GM12878 (cell line): ENCODE data around the gene ATP7B. TPM values are rescaled to one million over a fixed set of nuclear protein-coding genes. Genes with fewer than 3 reads are reported as not detected.

ENCODE experiments used
- ATAC-seq: fragments of 200-7000 bp; cut with Tn5 transposase; 3 replicates; pipeline ENCODE4 v1.9.1; 2020; ENCODE audit warnings: mild to moderate bottlenecking, moderate library complexity
- BruUV-seq: library from RNA; stranded (reverse); fragments of 400-500 nt; replicated peaks from 2 replicates; lab custom pipeline; 2021; lab: Mats Ljungman, UMichigan
- CTCF ChIA-PET: fragments of 300-600 bp; sonication (Branson Sonifier 250); formaldehyde crosslinking; extraction: SDS; loops from one replicate; lab custom pipeline; 2021; ENCODE audit warnings: inconsistent platforms; lab: Yijun Ruan, JAX
- POLR2A ChIA-PET: fragments of 350-600 bp; formaldehyde crosslinking; extraction: SDS; loops from one replicate; lab custom pipeline; 2021; ENCODE audit warnings: inconsistent platforms; lab: Charles Lee
- RAD21 ChIA-PET: fragments of 300-600 bp; sonication (Branson Sonifier 250); formaldehyde crosslinking; loops from one replicate; lab custom pipeline; 2023; ENCODE audit warnings: antibody characterized with exemption; ENCODE audit not compliant: unreplicated experiment; lab: Charles Lee
- SMC1A ChIA-PET: fragments of 300-600 bp; sonication (Branson Sonifier 250); formaldehyde crosslinking; loops from one replicate; lab custom pipeline; 2023; ENCODE audit not compliant: unreplicated experiment, uncharacterized antibody; lab: Charles Lee
- DNase-seq: peaks from one replicate; pipeline ENCODE4 v3.0.0-alpha.2; 2011; ENCODE audit warnings: low read depth, low spot score
- FAIRE-seq: peaks from 3 replicates; lab custom pipeline; 2011; peaks lifted over from hg19 to GRCh38; lab: Jason Lieb, UNC
- H2AFZ ChIP-seq: 2 replicates; pipeline ENCODE4 v1.6.0; 2011; ENCODE audit warnings: low read depth, low read length, control low read depth; ENCODE audit not compliant: control insufficient read depth
- H3K27ac ChIP-seq: 2 replicates; pipeline ENCODE4 v1.5.1; 2011; ENCODE audit warnings: control low read depth; ENCODE audit not compliant: control insufficient read depth, insufficient read depth
- H3K27me3 ChIP-seq, 2 experiments: replicated peaks in 1 of 2; 2 replicates each; pipeline versions ENCODE4 v1.6.0 to v1.6.1; 2011; ENCODE audit warnings: low read length in 1 of 2; ENCODE audit not compliant: control insufficient read depth in 2 of 2, insufficient read depth in 2 of 2
- H3K36me3 ChIP-seq, 2 experiments: 2 replicates each; pipeline ENCODE4 v1.5.1; 2011; ENCODE audit warnings: low read length in 1 of 2; ENCODE audit not compliant: control insufficient read depth in 2 of 2, insufficient read depth in 2 of 2
- H3K4me1 ChIP-seq: 2 replicates; pipeline ENCODE4 v1.6.1; 2011; ENCODE audit warnings: mild to moderate bottlenecking, low read length, moderate library complexity, mixed read lengths; ENCODE audit not compliant: control insufficient read depth, insufficient read depth
- H3K4me2 ChIP-seq: 2 replicates; pipeline ENCODE4 v1.6.0; 2011; ENCODE audit warnings: control low read depth; ENCODE audit not compliant: control insufficient read depth, insufficient read depth
- H3K4me3 ChIP-seq: fragments of 200-600 bp; sonication (generic); 2 replicates; pipeline ENCODE4 v1.5.1; 2016
- H3K79me2 ChIP-seq: 2 replicates; pipeline ENCODE4 v1.6.0; 2011; ENCODE audit warnings: low read length; ENCODE audit not compliant: control insufficient read depth, insufficient read depth
- H3K9ac ChIP-seq: 2 replicates; pipeline ENCODE4 v1.8.0; 2011; ENCODE audit warnings: low read length, control low read depth, mixed read lengths; ENCODE audit not compliant: control insufficient read depth, insufficient read depth
- H3K9me3 ChIP-seq: replicated peaks from 3 replicates; pipeline ENCODE4 v1.5.1; 2011; ENCODE audit warnings: mild to moderate bottlenecking, low read length; ENCODE audit not compliant: control insufficient read depth, insufficient read depth
- H4K20me1 ChIP-seq: 2 replicates; pipeline ENCODE4 v1.6.0; 2011; ENCODE audit not compliant: control insufficient read depth, insufficient read depth
- CHD4 ChIP-seq: fragments of 200-600 bp; sonication (generic); IDR thresholded peaks from 2 replicates; pipeline ENCODE4 v1.6.1; 2016; ENCODE audit warnings: mild to moderate bottlenecking
- EED ChIP-seq: sonication (generic); IDR thresholded peaks from 2 replicates; pipeline ENCODE4 v1.6.1; 2016; ENCODE audit warnings: antibody characterized with exemption, low read depth
- MYB ChIP-seq: fragments of 150-350 bp; IDR thresholded peaks from 2 replicates; pipeline ENCODE4 v1.6.1; 2014; ENCODE audit warnings: mild to moderate bottlenecking, low read depth, low read length, borderline replicate concordance
- NFIC ChIP-seq: IDR thresholded peaks from 2 replicates; pipeline ENCODE4 v1.6.1; 2012; ENCODE audit warnings: low read depth, mild to moderate bottlenecking, inconsistent platforms, low read length, moderate library complexity
- NFXL1 ChIP-seq: fragments of 450-650 bp; IDR thresholded peaks from 2 replicates; pipeline ENCODE4 v1.6.1; 2017; ENCODE audit warnings: antibody characterized with exemption, mild to moderate bottlenecking, borderline replicate concordance
- NR2C2 ChIP-seq: IDR thresholded peaks from 2 replicates; pipeline ENCODE4 v1.6.1; 2011; ENCODE audit warnings: borderline replicate concordance, low read depth; ENCODE audit not compliant: control insufficient read depth, insufficient read length
- PML ChIP-seq: IDR thresholded peaks from 2 replicates; pipeline ENCODE4 v1.6.1; 2012; ENCODE audit warnings: low read length, inconsistent platforms
- SMAD1 ChIP-seq: fragments of 450-650 bp; IDR thresholded peaks from 2 replicates; pipeline ENCODE4 v1.6.1; 2018; ENCODE audit warnings: mild to moderate bottlenecking, low read depth; ENCODE audit not compliant: partially characterized antibody
- SMARCA5 ChIP-seq: fragments of 450-650 bp; IDR thresholded peaks from 2 replicates; pipeline ENCODE4 v1.6.1; 2017; ENCODE audit warnings: mild to moderate bottlenecking
- SREBF2 ChIP-seq: IDR thresholded peaks from 2 replicates; pipeline ENCODE4 v1.6.1; 2012; ENCODE audit warnings: mild to moderate bottlenecking, low read length
- TBL1XR1 ChIP-seq: IDR thresholded peaks from 2 replicates; pipeline ENCODE4 v1.6.1; 2012; ENCODE audit warnings: low read depth, low read length, improper control_type of control experiment
- ZBED1 ChIP-seq: IDR thresholded peaks from 2 replicates; pipeline ENCODE4 v1.6.1; 2016; ENCODE audit warnings: borderline replicate concordance
- ZNF207 ChIP-seq: fragments of 450-650 bp; IDR thresholded peaks from 2 replicates; pipeline ENCODE4 v1.6.1; 2014; ENCODE audit warnings: antibody characterized with exemption, mild to moderate bottlenecking, borderline replicate concordance
- ZNF592 ChIP-seq: fragments of 450-650 bp; IDR thresholded peaks from 2 replicates; pipeline ENCODE4 v1.6.1; 2017; ENCODE audit warnings: mild to moderate bottlenecking, moderate library complexity
- WGBS: methylation state at CpG from one replicate; pipeline ENCODE4 v1.1.6; 2016; ENCODE audit warnings: low lambda C conversion rate; ENCODE audit not compliant: insufficient replicate concordance, insufficient coverage; ENCODE audit errors: missing lambda C conversion rate; 5-methylcytosine and 5-hydroxymethylcytosine counted together
- in situ Hi-C: fragments of 300-500 bp; cut with MboI; formaldehyde crosslinking; loops from 9 replicates; pipeline ENCODE4 v1.14.3; 2018; ENCODE audit warnings: mixed read lengths
- intact Hi-C: fragments of 100-400 bp; cut with micrococcal nuclease; formaldehyde crosslinking; loops from one replicate; pipeline ENCODE4 v1.14.2; 2022; ENCODE audit not compliant: unreplicated experiment
- polyA plus RNA-seq, 11 experiments: library from polyadenylated mRNA; depleted of rRNA in 4 of 11; unstranded in 6 of 11; stranded (reverse) in 5 of 11; fragments of >200 nt; fragmentation: Nextera tagmentation in 4 of 11; fragmentation: Illumina TruSeq in 1 of 11; extraction: Ambion mirVana in 4 of 11; extraction: Trizol in 1 of 11; gene quantifications; 1 replicate in 1 of 11; 2 replicates in 10 of 11; pipeline versions ENCODE4 v1.2.1 to v1.2.3, GENCODE V29; 2011 to 2016; ENCODE audit warnings: inconsistent platforms in 2 of 11, missing spikeins in 2 of 11, low read depth in 1 of 11
- total RNA-seq, 4 experiments: library from RNA; depleted of rRNA in 3 of 4; stranded (reverse); fragments of >200 nt in 3 of 4; fragmentation: Illumina TruSeq in 1 of 4; extraction: Trizol in 1 of 4; gene quantifications; 2 replicates each; pipeline versions ENCODE4 v1.2.1 to v1.2.3, GENCODE V29; 2013 to 2021
- TF ChIP-seq, protein P1 (sequence below): IDR thresholded peaks from 2 replicates; pipeline ENCODE4 v1.6.1; 2011; ENCODE audit warnings: low read depth, mild to moderate bottlenecking, low read length, moderate library complexity, borderline replicate concordance; ENCODE audit errors: extremely low read depth

Gene ATP7B
- total and polyA plus RNA-seq, 10 of the 15 experiments (the other 5 are each of a cell fraction or from before 2014, with no cell fraction given), result under 0.01 to 1.1 (median 0.06) TPM; not detected in 2

DNA sequence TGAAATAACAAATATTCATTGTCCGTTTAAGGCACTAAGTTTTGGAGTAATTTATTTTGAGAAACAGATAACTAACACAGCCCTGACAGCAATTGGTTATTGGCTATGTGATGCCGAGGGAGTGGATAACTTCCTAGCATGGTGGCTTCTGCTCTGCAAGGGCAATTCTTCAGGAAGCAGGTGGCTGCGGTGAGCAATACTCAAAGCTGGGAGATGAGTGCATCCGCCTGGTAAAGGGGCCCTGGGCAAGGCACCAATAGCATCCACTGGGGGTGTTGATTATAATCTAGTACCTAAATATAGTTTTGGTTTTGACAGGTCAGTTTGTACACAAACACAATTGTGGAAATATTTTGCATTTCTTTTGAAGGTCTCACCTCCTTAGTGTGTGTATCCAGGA lies 108.5 kb downstream of the ATP7B start:
- 4% methylated on average over 4 of the region's 4 CpGs for WGBS

More for the DNA sequence above, 108.5 kb downstream of the ATP7B start:
- FAIRE-seq (no peak), ATAC-seq (no peak), DNase-seq (no peak)
- Histone ChIP-seq H3K9me3 (no peaks in the 10 kb centered on the region), H3K27me3 (no peaks in the 10 kb centered on the region; a peak in 3 of 4 replicates), H3K27ac (no peak overlapping the region), H3K9ac (no peak overlapping the region), H3K36me3 (no peaks in the 10 kb centered on the region), H4K20me1 (0 out of 2 replicates have a peak, but pooled peaks cover 3% of the 10 kb centered on the region), H3K4me3 (no peak overlapping the region)
- BruUV-seq, result no TSS peak
- SMC1A ChIA-PET, result interaction anchor here (1.3 to 1.6 kb wide), 3 partner anchors 10 to 87 kb away, joined by 3 to 4 read pairs (median 4); no protein-coding TSS in a partner anchor
- CTCF ChIA-PET, result interaction anchor here (1.4 to 2.9 kb wide), 2 partner anchors 10 to 225 kb away, joined by 5 to 6 read pairs; no protein-coding TSS in a partner anchor
- intact Hi-C loops, result no loop called here
- TF ChIP-seq SREBF2, result no peak
- no peak for TF ChIP-seq TBL1XR1
- no peak for TF ChIP-seq MYB
- TF ChIP-seq, protein P1, sequence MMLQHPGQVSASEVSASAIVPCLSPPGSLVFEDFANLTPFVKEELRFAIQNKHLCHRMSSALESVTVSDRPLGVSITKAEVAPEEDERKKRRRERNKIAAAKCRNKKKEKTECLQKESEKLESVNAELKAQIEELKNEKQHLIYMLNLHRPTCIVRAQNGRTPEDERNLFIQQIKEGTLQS, result no peak
- no peak for TF ChIP-seq ZNF207
- TF ChIP-seq ZBED1, result no peak
- TF ChIP-seq EED, result no peak
- TF ChIP-seq NFXL1, result no peak
- no peak for TF ChIP-seq SMARCA5
- no peak for TF ChIP-seq SMAD1
- no peak for TF ChIP-seq PML
- TF ChIP-seq NR2C2, result no peak
- no peak for TF ChIP-seq NFIC
- TF ChIP-seq ZNF592, result no peak
- no peak for TF ChIP-seq CHD4
- TF ChIP-seq, all 136 proteins: peak for 0
- no peak overlapping the region for H3K4me2 ChIP-seq
- RAD21 ChIA-PET, result interaction anchor here (0.9 to 1.9 kb wide), 2 partner anchors 25 to 225 kb away, joined by 3 to 7 read pairs; no protein-coding TSS in a partner anchor
- POLR2A ChIA-PET, result no interaction called here
- in situ Hi-C loops, result no loop called here
- H2AFZ ChIP-seq, result no peak overlapping the region
- no peaks in the 10 kb centered on the region for H3K4me1 ChIP-seq
- no peaks in the 10 kb centered on the region for H3K79me2 ChIP-seq
